OCI-LY3 (cell line): Measurements from ENCODE around the gene RNF5.

Source experiments
- H2AFZ ChIP-seq: fragments of 200-600, 300-600 bp; shearing (Covaris generic); 2 replicates; pipeline ENCODE4 v1.6.0; 2014; ENCODE audit warnings: antibody characterized with exemption, low read depth, low read length
- H3K27ac ChIP-seq: fragments of 200-600, 300-600 bp; sonication (generic); 2 replicates; pipeline ENCODE4 v1.5.1; 2014; ENCODE audit warnings: mild to moderate bottlenecking, low read length, moderate library complexity, mixed read lengths
- H3K27me3 ChIP-seq: fragments of 200-600, 300-600 bp; sonication (generic); 2 replicates; pipeline ENCODE4 v1.6.1; 2014; ENCODE audit warnings: low read depth, low read length, mixed read lengths
- H3K36me3 ChIP-seq: fragments of 200-600, 300-600 bp; sonication (generic); replicated peaks from 2 replicates; pipeline ENCODE3; 2014; ENCODE audit warnings: low read depth, low read length, mixed read lengths
- H3K4me1 ChIP-seq: fragments of 300-600, 200-600 bp; sonication (generic); 2 replicates; pipeline ENCODE4 v1.6.1; 2014; ENCODE audit warnings: low read length, mixed read lengths
- H3K4me2 ChIP-seq: fragments of 200-600, 300-600 bp; sonication (generic); 2 replicates; pipeline ENCODE4 v1.6.1; 2014; ENCODE audit warnings: low read length, mixed read lengths
- H3K4me3 ChIP-seq: fragments of 300-600, 200-600 bp; sonication (generic); 2 replicates; pipeline ENCODE4 v1.5.1; 2014; ENCODE audit warnings: antibody characterized with exemption, mild to moderate bottlenecking, low read length, moderate library complexity
- H3K79me2 ChIP-seq: fragments of 300-600, 200-600 bp; shearing (Covaris generic); 2 replicates; pipeline ENCODE4 v1.6.1; 2014; ENCODE audit warnings: mild to moderate bottlenecking, low read length, mixed read lengths
- H3K9ac ChIP-seq: fragments of 300-600, 200-600 bp; shearing (Covaris generic); 2 replicates; pipeline ENCODE4 v1.6.0; 2014; ENCODE audit warnings: mild to moderate bottlenecking, low read length, moderate library complexity
- H3K9me3 ChIP-seq: fragments of 200-600, 300-600 bp; shearing (Covaris generic); 2 replicates; pipeline ENCODE4 v1.6.1; 2014; ENCODE audit warnings: low read length, mixed read lengths; ENCODE audit not compliant: insufficient read depth
- H4K20me1 ChIP-seq: fragments of 200-600, 300-600 bp; sonication (generic); 2 replicates; pipeline ENCODE4 v1.6.1; 2016; ENCODE audit warnings: low read length, mixed read lengths; ENCODE audit not compliant: insufficient read depth
- EZH2phosphoT487 ChIP-seq: fragments of 200-600 bp; shearing (Covaris generic); IDR thresholded peaks from 2 replicates; pipeline ENCODE4 v1.6.1; 2018; ENCODE audit warnings: antibody characterized with exemption, mixed run types, low read depth
- TF ChIP-seq, protein P1 (sequence below): fragments of 200-600, 300-600 bp; sonication (generic); IDR thresholded peaks from 2 replicates; pipeline ENCODE4 v1.5.1; 2014; ENCODE audit warnings: antibody characterized with exemption, low read length, low read depth

RNF5 gene

DNA sequence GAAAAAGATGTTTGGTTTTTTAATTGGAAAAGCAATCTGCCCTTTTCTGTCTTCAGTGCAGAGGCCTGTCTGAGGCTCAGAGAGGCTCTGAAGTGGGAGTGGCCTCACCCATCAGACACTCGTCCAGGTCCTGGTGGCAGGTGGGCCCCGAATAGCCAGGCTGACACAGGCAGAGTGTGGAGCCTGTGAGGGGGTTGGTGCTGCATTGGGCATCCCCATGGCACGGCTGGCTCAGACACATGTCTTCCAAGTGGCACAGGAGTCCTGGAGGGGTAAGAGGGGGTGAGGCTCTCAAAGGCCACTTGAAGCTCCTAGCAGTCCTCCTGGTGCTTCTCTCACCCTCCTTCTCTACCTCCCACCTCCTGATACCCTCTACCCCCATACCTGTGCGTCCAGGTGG lies 41.8 kb downstream of the RNF5 start:
- H4K20me1 ChIP-seq, result no peaks in the 10 kb centered on the region
- H3K27ac ChIP-seq, result no peak overlapping the region
- H2AFZ ChIP-seq, result no peak overlapping the region
- H3K9ac ChIP-seq, result no peak overlapping the region
- no peak overlapping the region for H3K4me2 ChIP-seq
- H3K9me3 ChIP-seq, result no peaks in the 10 kb centered on the region
- no peak for TF ChIP-seq EZH2phosphoT487
- TF ChIP-seq, protein P1, sequence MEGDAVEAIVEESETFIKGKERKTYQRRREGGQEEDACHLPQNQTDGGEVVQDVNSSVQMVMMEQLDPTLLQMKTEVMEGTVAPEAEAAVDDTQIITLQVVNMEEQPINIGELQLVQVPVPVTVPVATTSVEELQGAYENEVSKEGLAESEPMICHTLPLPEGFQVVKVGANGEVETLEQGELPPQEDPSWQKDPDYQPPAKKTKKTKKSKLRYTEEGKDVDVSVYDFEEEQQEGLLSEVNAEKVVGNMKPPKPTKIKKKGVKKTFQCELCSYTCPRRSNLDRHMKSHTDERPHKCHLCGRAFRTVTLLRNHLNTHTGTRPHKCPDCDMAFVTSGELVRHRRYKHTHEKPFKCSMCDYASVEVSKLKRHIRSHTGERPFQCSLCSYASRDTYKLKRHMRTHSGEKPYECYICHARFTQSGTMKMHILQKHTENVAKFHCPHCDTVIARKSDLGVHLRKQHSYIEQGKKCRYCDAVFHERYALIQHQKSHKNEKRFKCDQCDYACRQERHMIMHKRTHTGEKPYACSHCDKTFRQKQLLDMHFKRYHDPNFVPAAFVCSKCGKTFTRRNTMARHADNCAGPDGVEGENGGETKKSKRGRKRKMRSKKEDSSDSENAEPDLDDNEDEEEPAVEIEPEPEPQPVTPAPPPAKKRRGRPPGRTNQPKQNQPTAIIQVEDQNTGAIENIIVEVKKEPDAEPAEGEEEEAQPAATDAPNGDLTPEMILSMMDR, result no peak
- no peaks in the 10 kb centered on the region for H3K79me2 ChIP-seq
- peaks cover 39% of the 10 kb centered on the region for H3K4me1 ChIP-seq
- peaks cover 2% of the 10 kb centered on the region for H3K36me3 ChIP-seq
- no peaks in the 10 kb centered on the region for H3K27me3 ChIP-seq
- no peak overlapping the region for H3K4me3 ChIP-seq

DNA sequence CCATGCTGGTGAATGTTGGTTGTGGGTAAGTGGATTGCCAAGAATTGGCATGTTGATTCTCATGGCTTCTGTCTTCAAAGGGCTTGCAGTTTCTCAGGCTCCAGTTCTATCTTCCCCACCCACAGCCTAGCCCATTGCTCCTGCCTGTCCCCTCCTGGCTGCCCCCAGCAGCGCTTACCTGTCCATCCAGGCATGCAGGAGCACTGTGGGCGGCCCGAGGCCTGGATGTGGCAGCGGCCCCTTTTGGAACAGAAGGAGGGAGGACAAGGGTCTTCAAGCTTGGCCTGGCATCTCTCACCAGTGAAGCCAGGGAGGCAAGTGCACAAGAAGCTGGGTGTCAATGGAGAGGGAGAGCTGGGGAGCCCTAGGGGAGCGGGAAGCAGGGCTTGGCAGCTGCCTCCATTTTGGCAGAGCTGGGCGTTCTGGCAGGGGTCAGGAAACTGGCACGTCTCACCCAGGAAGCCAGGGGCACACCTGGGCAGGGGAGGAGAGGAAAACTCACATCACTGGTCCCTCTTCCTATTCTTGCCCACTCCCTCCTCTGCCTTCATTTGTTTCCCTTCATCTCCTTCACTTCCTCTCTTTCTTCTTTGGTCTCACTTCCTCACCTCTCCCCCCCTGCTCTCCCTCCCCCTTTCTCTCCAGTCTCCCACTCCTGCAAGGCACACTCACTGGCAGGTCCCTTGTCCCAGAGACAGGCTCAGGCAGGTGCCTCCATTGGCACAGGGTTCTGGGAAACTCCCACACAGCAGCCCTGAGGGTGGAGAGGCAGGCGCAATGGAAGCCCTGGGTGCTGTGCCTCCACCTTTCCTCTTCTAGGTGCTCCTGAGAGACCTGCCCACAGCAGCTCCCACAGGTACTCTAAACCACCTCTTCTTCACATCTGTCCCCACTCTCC lies 44.4 kb downstream of the RNF5 start:
- Histone ChIP-seq H2AFZ (no peak overlapping the region), H3K4me2 (peak overlapping the region; percentile 82), H3K79me2 (no peaks in the 10 kb centered on the region), H3K27me3 (no peaks in the 10 kb centered on the region), H4K20me1 (no peaks in the 10 kb centered on the region), H3K9me3 (no peaks in the 10 kb centered on the region), H3K9ac (peak overlapping the region; percentile 72), H3K4me3 (peak overlapping the region; percentile 74), H3K4me1 (peaks cover 65% of the 10 kb centered on the region), H3K27ac (peak overlapping the region; percentile 89), H3K36me3 (peaks cover 2% of the 10 kb centered on the region)
- no peak for TF ChIP-seq EZH2phosphoT487
- TF ChIP-seq, protein P1, result no peak

DNA sequence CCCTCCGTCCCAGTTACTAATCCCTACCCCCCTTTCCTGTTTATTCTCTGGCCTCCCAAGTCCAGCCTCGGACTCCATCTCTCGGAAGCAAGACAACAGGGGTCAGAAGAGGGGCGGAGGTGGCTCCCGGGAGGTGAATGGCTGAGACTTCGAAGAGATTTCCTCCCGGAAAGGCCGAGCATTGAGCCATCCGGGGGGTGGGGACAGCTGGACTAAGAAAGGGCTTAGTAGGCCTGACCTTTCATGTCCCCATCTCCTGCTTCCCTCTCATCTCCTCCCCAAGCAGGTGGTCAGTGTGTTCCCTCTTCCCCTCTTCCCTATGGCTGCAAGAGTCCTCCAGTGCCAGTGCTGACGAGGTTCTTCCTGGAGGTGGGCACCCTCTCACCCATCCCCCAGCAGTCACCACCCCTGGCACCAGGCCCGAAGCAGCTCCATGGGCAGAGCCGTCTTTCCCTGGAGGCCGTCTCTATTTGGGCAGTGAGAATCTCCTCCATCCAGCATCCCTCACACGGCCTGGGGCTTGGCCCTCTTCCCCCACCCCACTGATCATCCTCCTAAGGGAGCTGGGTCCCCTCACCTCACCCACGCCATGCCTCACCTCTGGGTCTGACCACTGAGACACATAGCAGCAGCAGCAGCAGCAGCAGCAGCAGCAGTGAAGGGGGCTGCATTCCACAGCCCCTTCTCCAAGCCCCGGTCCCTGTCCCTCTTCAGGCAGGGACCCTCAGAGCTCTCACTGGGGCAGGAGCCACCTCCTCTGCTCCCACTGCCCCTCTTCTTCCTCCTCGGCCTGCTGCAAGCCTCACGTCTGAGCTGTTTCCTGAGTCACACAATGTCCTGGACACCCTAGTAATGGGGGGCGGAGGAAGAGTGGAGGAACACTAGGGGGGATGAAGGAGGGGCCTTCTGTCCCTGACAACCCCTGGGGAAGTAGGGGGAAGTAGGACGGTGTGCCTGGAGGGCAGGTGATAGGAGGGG lies 45.3 kb downstream of the RNF5 start, which contains the start of gene NOTCH4:
Gene NOTCH4 (minus strand): TSS at position 810 of the 978 bp plus-strand sequence. CDS start 139 bp downstream, at position 671.
- Histone ChIP-seq H3K79me2 (no peaks in the 10 kb centered on the region), H3K9me3 (no peaks in the 10 kb centered on the region), H3K27ac (peak within 1 kb of the TSS; percentile 89), H3K27me3 (no peaks in the 10 kb centered on the region), H3K4me2 (peak within 1 kb of the TSS; percentile 82), H3K9ac (peak within 1 kb of the TSS; percentile 72), H4K20me1 (no peaks in the 10 kb centered on the region), H2AFZ (no peak within 1 kb of the TSS), H3K4me1 (peaks cover 66% of the 10 kb centered on the region), H3K4me3 (peak within 1 kb of the TSS; percentile 74), H3K36me3 (peaks cover 2% of the 10 kb centered on the region)
- TF ChIP-seq, protein P1, result no peak
- no peak for TF ChIP-seq EZH2phosphoT487
